Measurements from ENCODE around the gene FBH1. TPM values are rescaled to one million over a fixed set of nuclear protein-coding genes. Genes with fewer than 3 reads are reported as not detected.
"Not testable (repeated sequence)": the region's sequence is repeated elsewhere in the genome, so short reads cannot be mapped to it uniquely, and the experiment has no call there.

FBH1 gene
- polyA plus RNA-seq, 3 donors: 72.2 to 93.5 (median 76.7) TPM

- no peak for DNase-seq (ENCODE audit: extremely low read depth in 1 of 11, low read depth in 9 of 11, low spot score in 4 of 11)
These were observed 31.7 kb downstream of the FBH1 start for GRCh38 chr10:5921746-5922145.

GRCh38 chr10:5924889-5925288 is 34.8 kb downstream of the FBH1 start:
- DNase-seq (ENCODE audit: extremely low read depth in 1 of 11, low read depth in 9 of 11, low spot score in 4 of 11): no peak

GRCh38 chr10:5927306-5927705 is 37.3 kb downstream of the FBH1 start:
- DNase-seq (ENCODE audit: extremely low read depth in 1 of 11, low read depth in 9 of 11, low spot score in 4 of 11): no peak

GRCh38 chr10:5929442-5929841 is 39.4 kb downstream of the FBH1 start:
- no peak for DNase-seq (ENCODE audit: extremely low read depth in 1 of 11, low read depth in 9 of 11, low spot score in 4 of 11)

- DNase-seq (ENCODE audit: extremely low read depth in 1 of 11, low read depth in 9 of 11, low spot score in 4 of 11): no peak
These were observed 40.2 kb downstream of the FBH1 start for GRCh38 chr10:5930272-5930671.

- no peak for DNase-seq (ENCODE audit: extremely low read depth in 1 of 11, low read depth in 9 of 11, low spot score in 4 of 11)
These were observed 42.3 kb downstream of the FBH1 start for GRCh38 chr10:5932345-5932744.

GRCh38 chr10:5933909-5934546 is 44.0 kb downstream of the FBH1 start:
- no peak for DNase-seq (ENCODE audit: extremely low read depth in 1 of 11, low read depth in 9 of 11, low spot score in 4 of 11)

GRCh38 chr10:5935628-5936027 is 45.6 kb downstream of the FBH1 start:
- no peak for DNase-seq (ENCODE audit: extremely low read depth in 1 of 11, low read depth in 9 of 11, low spot score in 4 of 11)

- no peak for DNase-seq (ENCODE audit: extremely low read depth in 1 of 11, low read depth in 9 of 11, low spot score in 4 of 11)
These were observed 47.0 kb downstream of the FBH1 start for GRCh38 chr10:5937016-5937415.

GRCh38 chr10:5938291-5938690 is 48.2 kb downstream of the FBH1 start:
- DNase-seq (ENCODE audit: extremely low read depth in 1 of 11, low read depth in 9 of 11, low spot score in 4 of 11): no peak

GRCh38 chr10:5940807-5941218 is 50.8 kb downstream of the FBH1 start:
- no peak for DNase-seq (ENCODE audit: extremely low read depth in 1 of 11, low read depth in 9 of 11, low spot score in 4 of 11)

- no peak for DNase-seq (ENCODE audit: extremely low read depth in 1 of 11, low read depth in 9 of 11, low spot score in 4 of 11)
These were observed 51.5 kb downstream of the FBH1 start for GRCh38 chr10:5941579-5941978.

- DNase-seq (ENCODE audit: extremely low read depth in 1 of 11, low read depth in 9 of 11, low spot score in 4 of 11): no peak
These were observed 52.0 kb downstream of the FBH1 start for GRCh38 chr10:5942001-5942400.

- DNase-seq (ENCODE audit: extremely low read depth in 1 of 11, low read depth in 9 of 11, low spot score in 4 of 11): no peak
These were observed 52.4 kb downstream of the FBH1 start for GRCh38 chr10:5942474-5942873.

GRCh38 chr10:5943536-5943935 is 53.5 kb downstream of the FBH1 start:
- peak in 1 of 11 donors; percentile 33 for DNase-seq (ENCODE audit: extremely low read depth in 1 of 11, low read depth in 9 of 11, low spot score in 4 of 11)

GRCh38 chr10:5944389-5945189 is 54.5 kb downstream of the FBH1 start:
- peak; percentile 62 to 92 (median 81) for DNase-seq (ENCODE audit: extremely low read depth in 1 of 11, low read depth in 9 of 11, low spot score in 4 of 11)

- DNase-seq (ENCODE audit: extremely low read depth in 1 of 11, low read depth in 9 of 11, low spot score in 4 of 11): no peak
These were observed 55.1 kb downstream of the FBH1 start for GRCh38 chr10:5945190-5945509.

GRCh38 chr10:5945561-5946418 is 55.7 kb downstream of the FBH1 start:
- DNase-seq (ENCODE audit: extremely low read depth in 1 of 11, low read depth in 9 of 11, low spot score in 4 of 11): peak in 1 of 11 donors; percentile 43

GRCh38 chr10:5946419-5946775 is 56.4 kb downstream of the FBH1 start:
- not testable (repeated sequence) for DNase-seq (ENCODE audit: extremely low read depth in 1 of 11, low read depth in 9 of 11, low spot score in 4 of 11)

GRCh38 chr10:5946786-5947185 is 56.7 kb downstream of the FBH1 start:
- DNase-seq (ENCODE audit: extremely low read depth in 1 of 11, low read depth in 9 of 11, low spot score in 4 of 11): no peak

Measured in renal cortex interstitium (tissue), 11 donors.